ENCODE data around the gene RIT1.

RIT1 gene

GRCh38 chr1:155889566-155889965 is 21.6 kb downstream of the RIT1 start:
- DNase-seq = no peak

GRCh38 chr1:155888481-155888880 is 22.7 kb downstream of the RIT1 start:
- no peak for DNase-seq

- no peak for DNase-seq
Observed at GRCh38 chr1:155884982-155885381, 26.2 kb downstream of the RIT1 start.

- no peak for DNase-seq
Observed at GRCh38 chr1:155884031-155884960, 26.9 kb downstream of the RIT1 start.

- no peak for DNase-seq
Observed at GRCh38 chr1:155882766-155883165, 28.4 kb downstream of the RIT1 start.

GRCh38 chr1:155882235-155882634 is 28.9 kb downstream of the RIT1 start:
- DNase-seq = no peak

- DNase-seq = no peak
Observed at GRCh38 chr1:155880950-155881349, 30.2 kb downstream of the RIT1 start.

- no peak for DNase-seq
Observed at GRCh38 chr1:155880251-155880650, 30.9 kb downstream of the RIT1 start.

GRCh38 chr1:155877945-155878344 is 33.2 kb downstream of the RIT1 start:
- DNase-seq = no peak

- no peak for DNase-seq
Observed at GRCh38 chr1:155873860-155874259, 37.3 kb downstream of the RIT1 start.

GRCh38 chr1:155872527-155872926 is 38.6 kb downstream of the RIT1 start:
- no peak for DNase-seq

GRCh38 chr1:155871390-155871789 is 39.8 kb downstream of the RIT1 start:
- DNase-seq = no peak

GRCh38 chr1:155867766-155868165 is 43.4 kb downstream of the RIT1 start:
- DNase-seq = no peak

GRCh38 chr1:155864393-155864792 is 46.8 kb downstream of the RIT1 start:
- no peak for DNase-seq

GRCh38 chr1:155861896-155862295 is 49.3 kb downstream of the RIT1 start:
- no peak for DNase-seq

GRCh38 chr1:155860970-155861510 is 50.1 kb downstream of the RIT1 start:
- DNase-seq = no peak

- DNase-seq = peak; percentile 36 to 41
Observed at GRCh38 chr1:155859881-155860871, 51.0 kb downstream of the RIT1 start.

- peak; percentile 91 to 94 for DNase-seq
Observed at GRCh38 chr1:155859234-155859829, 51.8 kb downstream of the RIT1 start, which contains the start of gene SYT11. Gene SYT11, plus strand, starts transcription at chr1:155859567. Its CDS starts 195 bp downstream, at chr1:155859762.

- DNase-seq = peak in 1 of 2 experiments; percentile 6
Observed at GRCh38 chr1:155858800-155859233, 52.3 kb downstream of the RIT1 start.

- peak; percentile 78 to 88 for DNase-seq
Observed at GRCh38 chr1:155856975-155857930, 53.9 kb downstream of the RIT1 start, which contains the start of gene GON4L. Gene GON4L, minus strand, starts transcription at chr1:155857214. Its CDS starts 3,434 bp downstream, at chr1:155853780.

Measured in stimulated activated CD4-positive, alpha-beta T cell treated with anti-CD3 and anti-CD28 coated beads, Interleukin-4, amount 100 ng/mL, for 4 hours (primary cell).